ENCODE data around the gene SAPCD2. TPM values are rescaled to one million over a fixed set of nuclear protein-coding genes. Genes with fewer than 3 reads are reported as not detected.
A peak's percentile ranks its signal among the peaks of the same experiment; 100 is the strongest.

SAPCD2 gene
- total and polyA plus RNA-seq, 2 of the 4 experiments (the other 2 are of a cell fraction) = 3.4 to 4.9 TPM

DNA sequence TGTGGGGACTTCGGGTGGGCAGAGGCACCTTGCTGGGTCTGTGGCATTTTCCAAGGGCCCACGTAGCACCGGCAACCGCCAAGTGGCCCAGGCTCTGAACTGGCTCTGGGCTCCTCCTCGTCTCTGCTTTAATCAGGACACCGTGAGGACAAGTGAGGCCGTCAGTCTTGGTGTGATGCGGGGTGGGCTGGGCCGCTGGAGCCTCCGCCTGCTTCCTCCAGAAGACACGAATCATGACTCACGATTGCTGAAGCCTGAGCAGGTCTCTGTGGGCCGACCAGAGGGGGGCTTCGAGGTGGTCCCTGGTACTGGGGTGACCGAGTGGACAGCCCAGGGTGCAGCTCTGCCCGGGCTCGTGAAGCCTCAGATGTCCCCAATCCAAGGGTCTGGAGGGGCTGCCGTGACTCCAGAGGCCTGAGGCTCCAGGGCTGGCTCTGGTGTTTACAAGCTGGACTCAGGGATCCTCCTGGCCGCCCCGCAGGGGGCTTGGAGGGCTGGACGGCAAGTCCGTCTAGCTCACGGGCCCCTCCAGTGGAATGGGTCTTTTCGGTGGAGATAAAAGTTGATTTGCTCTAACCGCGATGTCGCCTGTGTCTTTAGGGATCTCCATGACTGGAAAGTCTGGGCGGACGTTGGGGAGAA is 38.4 kb upstream of the SAPCD2 start:
- no peak for TF ChIP-seq NFE2L2 (IDR thresholded peaks at IDR 0.05; ENCODE audit: low read depth, low read length)
- no peak for TF ChIP-seq MXI1 (IDR thresholded peaks at IDR 0.05; ENCODE audit: borderline replicate concordance, low read depth, low read length)
- TF ChIP-seq, protein P1, sequence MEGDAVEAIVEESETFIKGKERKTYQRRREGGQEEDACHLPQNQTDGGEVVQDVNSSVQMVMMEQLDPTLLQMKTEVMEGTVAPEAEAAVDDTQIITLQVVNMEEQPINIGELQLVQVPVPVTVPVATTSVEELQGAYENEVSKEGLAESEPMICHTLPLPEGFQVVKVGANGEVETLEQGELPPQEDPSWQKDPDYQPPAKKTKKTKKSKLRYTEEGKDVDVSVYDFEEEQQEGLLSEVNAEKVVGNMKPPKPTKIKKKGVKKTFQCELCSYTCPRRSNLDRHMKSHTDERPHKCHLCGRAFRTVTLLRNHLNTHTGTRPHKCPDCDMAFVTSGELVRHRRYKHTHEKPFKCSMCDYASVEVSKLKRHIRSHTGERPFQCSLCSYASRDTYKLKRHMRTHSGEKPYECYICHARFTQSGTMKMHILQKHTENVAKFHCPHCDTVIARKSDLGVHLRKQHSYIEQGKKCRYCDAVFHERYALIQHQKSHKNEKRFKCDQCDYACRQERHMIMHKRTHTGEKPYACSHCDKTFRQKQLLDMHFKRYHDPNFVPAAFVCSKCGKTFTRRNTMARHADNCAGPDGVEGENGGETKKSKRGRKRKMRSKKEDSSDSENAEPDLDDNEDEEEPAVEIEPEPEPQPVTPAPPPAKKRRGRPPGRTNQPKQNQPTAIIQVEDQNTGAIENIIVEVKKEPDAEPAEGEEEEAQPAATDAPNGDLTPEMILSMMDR (conservative IDR thresholded peaks at IDR 0.05; ENCODE audit: low read depth, low read length) = no peak
- no peak for TF ChIP-seq MAZ (IDR thresholded peaks at IDR 0.05; ENCODE audit: borderline replicate concordance, low read depth, low read length)
- no peak for TF ChIP-seq CHD1 (IDR thresholded peaks at IDR 0.05; ENCODE audit: low read depth, low read length)
- no peak for TF ChIP-seq SMC3 (IDR thresholded peaks at IDR 0.05; ENCODE audit: low read depth, low read length)
- no peak for TF ChIP-seq BHLHE40 (IDR thresholded peaks at IDR 0.05; ENCODE audit: low read depth, low read length)
- no peak for TF ChIP-seq MAFK (IDR thresholded peaks at IDR 0.05; ENCODE audit: low read depth, low read length)
- TF ChIP-seq POLR2A (IDR thresholded peaks at IDR 0.05; ENCODE audit: low read depth, low read length) = no peak
- TF ChIP-seq, protein P2, sequence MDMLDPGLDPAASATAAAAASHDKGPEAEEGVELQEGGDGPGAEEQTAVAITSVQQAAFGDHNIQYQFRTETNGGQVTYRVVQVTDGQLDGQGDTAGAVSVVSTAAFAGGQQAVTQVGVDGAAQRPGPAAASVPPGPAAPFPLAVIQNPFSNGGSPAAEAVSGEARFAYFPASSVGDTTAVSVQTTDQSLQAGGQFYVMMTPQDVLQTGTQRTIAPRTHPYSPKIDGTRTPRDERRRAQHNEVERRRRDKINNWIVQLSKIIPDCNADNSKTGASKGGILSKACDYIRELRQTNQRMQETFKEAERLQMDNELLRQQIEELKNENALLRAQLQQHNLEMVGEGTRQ (IDR thresholded peaks at IDR 0.05; ENCODE audit: low read depth, low read length) = no peak
- no peak for TF ChIP-seq RCOR1 (IDR thresholded peaks at IDR 0.05; ENCODE audit: insufficient replicate concordance, low read length)
- TF ChIP-seq CEBPB (IDR thresholded peaks at IDR 0.05; ENCODE audit: low read depth, low read length) = no peak
- no peak for TF ChIP-seq FOS (IDR thresholded peaks at IDR 0.05; ENCODE audit: low read depth, low read length)
- Histone ChIP-seq H3K18ac (ENCODE audit: low read depth, low read length) (no peak overlapping the region), H3K4me1 (ENCODE audit: control insufficient read depth, insufficient read depth, low read length) (peaks cover 2% of the 10 kb centered on the region; the same call in 1 of the 2 replicates), H2AFZ (replicated peaks; ENCODE audit: low read length, poor library complexity) (no peak overlapping the region), H4K5ac (ENCODE audit: low read depth, low read length) (no peak overlapping the region), H4K91ac (ENCODE audit: insufficient read depth, low read depth, low read length) (no peak overlapping the region), H3K9ac (ENCODE audit: low read depth, low read length) (no peak overlapping the region), H2BK20ac (ENCODE audit: low read depth, low read length) (no peak overlapping the region), H3K56ac (ENCODE audit: extremely low read depth, insufficient read depth, low read length) (no peak overlapping the region), H4K8ac (ENCODE audit: low read depth in 2 of 2, low read length in 2 of 2) (no peak overlapping the region), H3K4ac (ENCODE audit: low read depth, low read length) (no peak overlapping the region), H3K9me1 (ENCODE audit: insufficient read depth, low read length) (no peaks in the 10 kb centered on the region), H3K14ac (replicated peaks; ENCODE audit: low read depth, low read length) (no peak overlapping the region), H3K23ac (ENCODE audit: low read depth, low read length) (no peak overlapping the region), H3K9me3 (ENCODE audit: control insufficient read depth, insufficient read depth, low read length) (no peaks in the 10 kb centered on the region), H2BK120ac (ENCODE audit: low read depth, low read length) (no peak overlapping the region), H3K79me1 (ENCODE audit: low read depth in 1 of 2, low read length in 2 of 2) (0 out of 4 replicates have a peak, but pooled peaks cover 0 to 5% of the 10 kb centered on the region in 2 experiments), H3K27ac (ENCODE audit: insufficient read depth, low read length) (no peak overlapping the region), H2AK9ac (replicated peaks; ENCODE audit: low read depth, low read length, poor library complexity) (no peak overlapping the region), H3K4me3 (ENCODE audit: insufficient read depth, low read depth, low read length) (no peak overlapping the region), H2BK15ac (ENCODE audit: low read depth, low read length) (no peak overlapping the region), H3K4me2 (ENCODE audit: low read depth, low read length) (no peak overlapping the region), H2BK5ac (ENCODE audit: low read depth, low read length, poor library complexity, severe bottlenecking) (no peak overlapping the region), H3K27me3 (ENCODE audit: control insufficient read depth, insufficient read depth, low read length) (no peaks in the 10 kb centered on the region), H4K20me1 (ENCODE audit: insufficient read depth, low read length) (no peaks in the 10 kb centered on the region), H2AK5ac (ENCODE audit: low read depth, low read length) (no peak overlapping the region), H3K36me3 (ENCODE audit: control insufficient read depth, insufficient read depth, low read length) (peaks cover 70% of the 10 kb centered on the region)
- 93% methylated on average over 23 of the region's 29 CpGs; no CpG with 5 or more reads in 1 of the 2 experiments for WGBS, 2 experiments (ENCODE audit: extremely low coverage in 2 of 2, insufficient read length in 1 of 2)
- intact Hi-C loops (cut with micrococcal nuclease) (no loop called here), dilution Hi-C loops (cut with HindIII; ENCODE audit: low sequenced_read_pairs, unreplicated experiment) (no loop called here), in situ Hi-C loops (cut with MboI; ENCODE audit: low sequenced_read_pairs) (no loop called here)
- no peak for ATAC-seq (ENCODE audit: low read depth)
- POLR2A ChIA-PET (ENCODE audit: unreplicated experiment) = no interaction called here
- BruUV-seq (replicated peaks) = TSS peak; percentile 78
- DNase-seq = no peak
- CTCF ChIA-PET = interaction anchor here (0.6 kb wide), 1 partner anchor 128 kb away, joined by 3 read pairs; no protein-coding TSS in a partner anchor
